ENCODE data around the gene MT2A. TPM values are rescaled to one million over a fixed set of nuclear protein-coding genes. Genes with fewer than 3 reads are reported as not detected.

Gene MT2A
- total and polyA plus RNA-seq, 2 of the 13 experiments (the other 11 are each of a cell fraction or from before 2014, with no cell fraction given), result 135 to 371 TPM

DNA sequence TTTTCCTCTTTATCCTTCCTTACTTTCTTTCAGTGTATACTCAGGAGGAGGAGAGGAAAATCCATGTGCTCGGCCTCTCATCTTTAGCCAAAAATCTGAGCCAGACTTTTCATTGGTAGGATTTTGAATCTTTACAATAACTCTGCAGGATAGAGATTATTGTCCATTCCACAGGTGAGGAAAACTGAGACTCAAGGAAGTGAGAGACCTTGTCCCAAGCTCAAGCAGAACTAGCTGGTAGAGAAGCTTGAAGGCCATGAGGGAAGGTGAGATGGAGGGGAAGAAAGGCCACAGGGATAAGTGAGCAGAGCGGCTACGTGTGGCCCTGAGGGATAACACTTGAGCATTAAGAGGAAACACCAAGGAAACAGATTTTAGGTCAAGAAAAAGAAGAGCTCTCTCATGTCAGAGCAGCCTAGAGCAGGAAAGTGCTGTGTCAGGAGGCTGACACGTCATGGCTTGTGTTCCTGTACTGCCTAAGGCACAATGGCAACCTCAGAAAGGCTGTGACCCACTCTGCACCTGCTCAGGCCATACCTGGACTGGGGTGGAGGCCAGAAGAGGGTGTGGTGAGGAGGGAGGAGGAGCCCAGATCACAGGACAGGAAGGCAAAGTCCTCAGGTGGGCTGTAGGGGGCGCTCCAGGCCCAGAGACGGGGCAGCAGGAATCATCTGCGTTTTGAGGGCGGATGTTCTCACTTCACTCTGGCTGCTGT, 31.6 kb upstream of the MT2A start (continued):
- TF ChIP-seq IKZF5 (CRISPR knock-in tag; IDR thresholded peaks at IDR 0.05), result peak; percentile 33; the same call in 1 of the 2 replicates
- TF ChIP-seq ZNF280D (CRISPR knock-in tag; IDR thresholded peaks at IDR 0.05), result peak; percentile 52; the same call in 1 of the 2 replicates
- no peak for TF ChIP-seq GPN1 (CRISPR knock-in tag; IDR thresholded peaks at IDR 0.05; ENCODE audit: borderline replicate concordance)
- 0 out of 2 replicates have a peak, but pooled peaks have one; percentile 46 for TF ChIP-seq FOXO1 (CRISPR knock-in tag; IDR thresholded peaks at IDR 0.05)
- 0 out of 2 replicates have a peak, but pooled peaks have one; percentile 54 for TF ChIP-seq FOXC1 (CRISPR knock-in tag; IDR thresholded peaks at IDR 0.05; ENCODE audit: borderline replicate concordance)
- TF ChIP-seq, protein P1, sequence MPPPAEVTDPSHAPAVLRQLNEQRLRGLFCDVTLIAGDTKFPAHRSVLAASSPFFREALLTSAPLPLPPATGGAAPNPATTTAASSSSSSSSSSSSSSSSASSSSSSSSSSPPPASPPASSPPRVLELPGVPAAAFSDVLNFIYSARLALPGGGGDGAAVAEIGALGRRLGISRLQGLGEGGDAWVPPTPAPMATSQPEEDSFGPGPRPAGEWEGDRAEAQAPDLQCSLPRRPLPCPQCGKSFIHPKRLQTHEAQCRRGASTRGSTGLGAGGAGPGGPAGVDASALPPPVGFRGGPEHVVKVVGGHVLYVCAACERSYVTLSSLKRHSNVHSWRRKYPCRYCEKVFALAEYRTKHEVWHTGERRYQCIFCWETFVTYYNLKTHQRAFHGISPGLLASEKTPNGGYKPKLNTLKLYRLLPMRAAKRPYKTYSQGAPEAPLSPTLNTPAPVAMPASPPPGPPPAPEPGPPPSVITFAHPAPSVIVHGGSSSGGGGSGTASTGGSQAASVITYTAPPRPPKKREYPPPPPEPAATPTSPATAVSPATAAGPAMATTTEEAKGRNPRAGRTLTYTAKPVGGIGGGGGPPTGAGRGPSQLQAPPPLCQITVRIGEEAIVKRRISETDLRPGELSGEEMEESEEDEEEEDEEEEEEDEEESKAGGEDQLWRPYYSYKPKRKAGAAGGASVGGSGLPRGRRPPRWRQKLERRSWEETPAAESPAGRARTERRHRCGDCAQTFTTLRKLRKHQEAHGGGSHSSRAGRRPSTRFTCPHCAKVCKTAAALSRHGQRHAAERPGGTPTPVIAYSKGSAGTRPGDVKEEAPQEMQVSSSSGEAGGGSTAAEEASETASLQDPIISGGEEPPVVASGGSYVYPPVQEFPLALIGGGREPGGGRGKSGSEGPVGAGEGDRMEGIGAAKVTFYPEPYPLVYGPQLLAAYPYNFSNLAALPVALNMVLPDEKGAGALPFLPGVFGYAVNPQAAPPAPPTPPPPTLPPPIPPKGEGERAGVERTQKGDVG (CRISPR knock-in tag; IDR thresholded peaks at IDR 0.05; ENCODE audit: borderline replicate concordance), result no peak
- TF ChIP-seq MAFK (conservative IDR thresholded peaks at IDR 0.05 in 1 of 2, IDR thresholded peaks at IDR 0.05 in 1 of 2; ENCODE audit: low read length in 2 of 2), result peak; percentile 32 to 34; a peak in 1 of 4 replicates
- TF ChIP-seq HIVEP1 (CRISPR knock-in tag; IDR thresholded peaks at IDR 0.05), result no peak
- TF ChIP-seq, protein P2, sequence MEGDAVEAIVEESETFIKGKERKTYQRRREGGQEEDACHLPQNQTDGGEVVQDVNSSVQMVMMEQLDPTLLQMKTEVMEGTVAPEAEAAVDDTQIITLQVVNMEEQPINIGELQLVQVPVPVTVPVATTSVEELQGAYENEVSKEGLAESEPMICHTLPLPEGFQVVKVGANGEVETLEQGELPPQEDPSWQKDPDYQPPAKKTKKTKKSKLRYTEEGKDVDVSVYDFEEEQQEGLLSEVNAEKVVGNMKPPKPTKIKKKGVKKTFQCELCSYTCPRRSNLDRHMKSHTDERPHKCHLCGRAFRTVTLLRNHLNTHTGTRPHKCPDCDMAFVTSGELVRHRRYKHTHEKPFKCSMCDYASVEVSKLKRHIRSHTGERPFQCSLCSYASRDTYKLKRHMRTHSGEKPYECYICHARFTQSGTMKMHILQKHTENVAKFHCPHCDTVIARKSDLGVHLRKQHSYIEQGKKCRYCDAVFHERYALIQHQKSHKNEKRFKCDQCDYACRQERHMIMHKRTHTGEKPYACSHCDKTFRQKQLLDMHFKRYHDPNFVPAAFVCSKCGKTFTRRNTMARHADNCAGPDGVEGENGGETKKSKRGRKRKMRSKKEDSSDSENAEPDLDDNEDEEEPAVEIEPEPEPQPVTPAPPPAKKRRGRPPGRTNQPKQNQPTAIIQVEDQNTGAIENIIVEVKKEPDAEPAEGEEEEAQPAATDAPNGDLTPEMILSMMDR (CRISPR knock-in tag; IDR thresholded peaks at IDR 0.05), result peak; percentile 99
- TF ChIP-seq FIP1L1 (IDR thresholded peaks at IDR 0.05; ENCODE audit: borderline replicate concordance, insufficient read depth, low read depth, low read length), result no peak
- no peak for TF ChIP-seq HOMEZ (CRISPR knock-in tag; IDR thresholded peaks at IDR 0.05; ENCODE audit: low read depth)
- TF ChIP-seq, protein P3, sequence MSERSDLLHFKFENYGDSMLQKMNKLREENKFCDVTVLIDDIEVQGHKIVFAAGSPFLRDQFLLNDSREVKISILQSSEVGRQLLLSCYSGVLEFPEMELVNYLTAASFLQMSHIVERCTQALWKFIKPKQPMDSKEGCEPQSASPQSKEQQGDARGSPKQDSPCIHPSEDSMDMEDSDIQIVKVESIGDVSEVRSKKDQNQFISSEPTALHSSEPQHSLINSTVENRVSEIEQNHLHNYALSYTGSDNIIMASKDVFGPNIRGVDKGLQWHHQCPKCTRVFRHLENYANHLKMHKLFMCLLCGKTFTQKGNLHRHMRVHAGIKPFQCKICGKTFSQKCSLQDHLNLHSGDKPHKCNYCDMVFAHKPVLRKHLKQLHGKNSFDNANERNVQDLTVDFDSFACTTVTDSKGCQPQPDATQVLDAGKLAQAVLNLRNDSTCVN (CRISPR knock-in tag; IDR thresholded peaks at IDR 0.05; ENCODE audit: borderline replicate concordance), result peak; percentile 25; the same call in 1 of the 2 replicates
- TF ChIP-seq EED (CRISPR knock-in tag; IDR thresholded peaks at IDR 0.05), result 0 out of 2 replicates have a peak, but pooled peaks have one; percentile 18
- TF ChIP-seq ZBTB20 (CRISPR knock-in tag; IDR thresholded peaks at IDR 0.05; ENCODE audit: borderline replicate concordance, low read depth), result 0 out of 2 replicates have a peak, but pooled peaks have one; percentile 41
